Measurements from ENCODE around the gene ARHGEF6. TPM values are rescaled to one million over a fixed set of nuclear protein-coding genes. Genes with fewer than 3 reads are reported as not detected.
A peak's percentile ranks its signal among the peaks of the same experiment; 100 is the strongest.

ARHGEF6 gene
- total RNA-seq, 1 experiment from 2014 or later: 0.35 TPM

DNA sequence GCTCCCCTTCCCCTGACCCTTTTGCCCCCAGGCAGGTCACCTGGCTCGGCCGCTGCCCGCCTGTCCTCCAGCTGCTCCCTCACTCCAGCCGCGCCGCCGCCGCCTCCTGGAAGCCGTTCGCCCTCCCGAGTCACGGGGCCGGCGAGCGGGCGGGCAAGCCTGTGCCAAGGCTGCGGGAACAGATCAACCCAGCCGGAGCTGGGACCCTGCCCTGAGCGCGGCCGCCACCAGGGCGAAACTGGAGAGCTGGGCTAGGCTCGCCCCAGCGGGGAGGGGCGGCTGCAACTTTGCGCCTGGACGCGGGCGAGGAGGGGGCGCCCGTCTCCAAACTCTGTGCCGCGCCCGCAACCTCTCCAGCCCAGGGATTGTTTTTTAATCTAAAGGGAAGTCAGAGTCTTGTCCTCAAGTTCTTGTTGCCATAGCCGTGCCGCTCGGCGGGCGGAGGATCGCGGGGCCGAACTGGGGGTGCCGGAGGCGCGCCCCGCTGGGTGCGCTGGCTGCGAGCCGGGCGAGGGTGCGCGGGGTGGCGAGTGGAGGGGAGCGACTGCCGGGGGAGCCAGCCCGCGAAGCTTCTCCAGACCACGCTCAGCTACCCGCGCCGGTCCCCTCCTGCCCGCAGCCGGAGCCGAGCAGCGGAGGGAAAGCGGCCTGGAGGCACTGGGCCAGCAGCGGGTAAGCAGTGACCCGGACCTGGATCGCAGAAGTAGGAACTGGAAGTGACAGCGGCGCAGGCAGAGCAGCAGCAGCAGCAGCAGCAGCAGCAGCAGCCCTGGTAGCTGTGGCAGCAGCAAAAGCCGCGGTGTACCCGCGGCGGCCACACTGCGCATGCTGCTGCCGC, 13.4 kb downstream of the ARHGEF6 start:
- intact Hi-C loops (cut with micrococcal nuclease): no loop called here
- peaks cover 5% of the 10 kb centered on the region for H3K4me1 Mint-ChIP-seq (ENCODE audit: insufficient read depth, unreplicated experiment)
- no peaks in the 10 kb centered on the region for H3K27me3 Mint-ChIP-seq (ENCODE audit: insufficient read depth, unreplicated experiment)
- BruUV-seq (replicated peaks): no TSS peak
- peak overlapping the region; percentile 64 for H3K4me3 Mint-ChIP-seq (ENCODE audit: unreplicated experiment)
- no peaks in the 10 kb centered on the region for H3K36me3 Mint-ChIP-seq (ENCODE audit: insufficient read depth, unreplicated experiment)
- peak; percentile 31 for DNase-seq (ENCODE audit: unreplicated experiment)
- H3K9me3 Mint-ChIP-seq (ENCODE audit: unreplicated experiment): no peaks in the 10 kb centered on the region
- POLR2A ChIA-PET: interaction anchor here (0.6 to 1.3 kb wide), 2 partner anchors 26 to 113 kb away, joined by 3 read pairs; partner anchors contain the start of gene RBMX
- TF ChIP-seq, protein P1, sequence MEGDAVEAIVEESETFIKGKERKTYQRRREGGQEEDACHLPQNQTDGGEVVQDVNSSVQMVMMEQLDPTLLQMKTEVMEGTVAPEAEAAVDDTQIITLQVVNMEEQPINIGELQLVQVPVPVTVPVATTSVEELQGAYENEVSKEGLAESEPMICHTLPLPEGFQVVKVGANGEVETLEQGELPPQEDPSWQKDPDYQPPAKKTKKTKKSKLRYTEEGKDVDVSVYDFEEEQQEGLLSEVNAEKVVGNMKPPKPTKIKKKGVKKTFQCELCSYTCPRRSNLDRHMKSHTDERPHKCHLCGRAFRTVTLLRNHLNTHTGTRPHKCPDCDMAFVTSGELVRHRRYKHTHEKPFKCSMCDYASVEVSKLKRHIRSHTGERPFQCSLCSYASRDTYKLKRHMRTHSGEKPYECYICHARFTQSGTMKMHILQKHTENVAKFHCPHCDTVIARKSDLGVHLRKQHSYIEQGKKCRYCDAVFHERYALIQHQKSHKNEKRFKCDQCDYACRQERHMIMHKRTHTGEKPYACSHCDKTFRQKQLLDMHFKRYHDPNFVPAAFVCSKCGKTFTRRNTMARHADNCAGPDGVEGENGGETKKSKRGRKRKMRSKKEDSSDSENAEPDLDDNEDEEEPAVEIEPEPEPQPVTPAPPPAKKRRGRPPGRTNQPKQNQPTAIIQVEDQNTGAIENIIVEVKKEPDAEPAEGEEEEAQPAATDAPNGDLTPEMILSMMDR (IDR thresholded peaks at IDR 0.05; ENCODE audit: unreplicated experiment): no peak
- no peak overlapping the region for H3K27ac Mint-ChIP-seq (ENCODE audit: low read depth, unreplicated experiment)
- CTCF ChIA-PET: interaction anchor here (1.3 kb wide), 1 partner anchor 159 kb away, joined by 3 read pairs; no protein-coding TSS in a partner anchor

- ChIA-PET CTCF (interaction anchor here (1.3 kb wide), 1 partner anchor 158 kb away, joined by 3 read pairs; no protein-coding TSS in a partner anchor), POLR2A (interaction anchor here (0.6 to 1.3 kb wide), 2 partner anchors 25 to 114 kb away, joined by 3 read pairs; partner anchors contain the start of gene RBMX)
Observed at GRCh38 chrX:136766785-136767103, 14.0 kb downstream of the ARHGEF6 start.

DNA sequence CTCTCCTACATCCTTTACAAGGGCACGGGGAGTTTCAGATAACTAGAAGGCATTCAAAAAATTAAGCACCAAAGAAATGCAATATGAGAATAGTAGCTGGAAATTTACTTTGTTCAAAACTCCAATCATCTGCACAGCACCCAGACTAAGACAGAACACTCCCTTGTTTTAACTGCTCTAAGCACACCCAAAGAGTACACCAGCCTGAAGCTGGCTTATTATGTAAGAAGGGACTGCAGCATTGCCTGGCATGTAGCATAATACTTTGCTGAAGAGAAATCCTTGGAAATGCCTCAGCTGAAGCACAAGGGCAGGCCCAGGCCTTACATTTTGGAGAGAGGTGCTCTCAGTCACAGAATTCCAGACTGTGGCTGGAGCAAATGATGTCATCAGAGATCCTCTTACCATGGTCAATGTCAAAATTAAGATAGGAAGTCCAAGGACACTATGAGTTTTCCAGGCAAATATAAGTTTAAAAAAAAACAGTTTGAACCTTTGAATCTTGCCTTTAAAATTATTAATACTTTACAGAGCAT, 14.8 kb downstream of the ARHGEF6 start:
- intact Hi-C loops (cut with micrococcal nuclease): no loop called here
- no peaks in the 10 kb centered on the region for H3K9me3 Mint-ChIP-seq (ENCODE audit: unreplicated experiment)

More at GRCh38 chrX:136766785-136767103, 14.0 kb downstream of the ARHGEF6 start:
- Mint-ChIP-seq H3K27me3 (ENCODE audit: insufficient read depth, unreplicated experiment) (no peaks in the 10 kb centered on the region), H3K27ac (ENCODE audit: low read depth, unreplicated experiment) (no peak overlapping the region), H3K36me3 (ENCODE audit: insufficient read depth, unreplicated experiment) (no peaks in the 10 kb centered on the region), H3K4me3 (ENCODE audit: unreplicated experiment) (peak overlapping the region; percentile 64), H3K4me1 (ENCODE audit: insufficient read depth, unreplicated experiment) (peaks cover 5% of the 10 kb centered on the region), H3K9me3 (ENCODE audit: unreplicated experiment) (no peaks in the 10 kb centered on the region)
- no peak for DNase-seq (ENCODE audit: unreplicated experiment)
- TF ChIP-seq, protein P1 (IDR thresholded peaks at IDR 0.05; ENCODE audit: unreplicated experiment): no peak
- BruUV-seq (replicated peaks): no TSS peak
- intact Hi-C loops (cut with micrococcal nuclease): no loop called here

GRCh38 chrX:136764206-136764605, 16.5 kb downstream of the ARHGEF6 start:
- TF ChIP-seq, protein P1 (IDR thresholded peaks at IDR 0.05; ENCODE audit: unreplicated experiment): no peak
- Mint-ChIP-seq H3K27ac (ENCODE audit: low read depth, unreplicated experiment) (no peak overlapping the region), H3K9me3 (ENCODE audit: unreplicated experiment) (no peaks in the 10 kb centered on the region), H3K4me1 (ENCODE audit: insufficient read depth, unreplicated experiment) (peaks cover 5% of the 10 kb centered on the region), H3K4me3 (ENCODE audit: unreplicated experiment) (no peak overlapping the region), H3K36me3 (ENCODE audit: insufficient read depth, unreplicated experiment) (no peaks in the 10 kb centered on the region), H3K27me3 (ENCODE audit: insufficient read depth, unreplicated experiment) (no peaks in the 10 kb centered on the region)
- ChIA-PET CTCF (interaction anchor here (0.7 kb wide), 1 partner anchor 19 kb away, joined by 4 read pairs; no protein-coding TSS in a partner anchor), POLR2A (no interaction called here)
- intact Hi-C loops (cut with micrococcal nuclease): no loop called here
- DNase-seq (ENCODE audit: unreplicated experiment): no peak
- BruUV-seq (replicated peaks): no TSS peak

More for the DNA sequence above, 14.8 kb downstream of the ARHGEF6 start:
- peaks cover 5% of the 10 kb centered on the region for H3K4me1 Mint-ChIP-seq (ENCODE audit: insufficient read depth, unreplicated experiment)
- no peak overlapping the region for H3K27ac Mint-ChIP-seq (ENCODE audit: low read depth, unreplicated experiment)
- no peaks in the 10 kb centered on the region for H3K27me3 Mint-ChIP-seq (ENCODE audit: insufficient read depth, unreplicated experiment)
- DNase-seq (ENCODE audit: unreplicated experiment): no peak
- CTCF ChIA-PET: no interaction called here
- H3K4me3 Mint-ChIP-seq (ENCODE audit: unreplicated experiment): no peak overlapping the region
- TF ChIP-seq, protein P1 (IDR thresholded peaks at IDR 0.05; ENCODE audit: unreplicated experiment): no peak
- POLR2A ChIA-PET: interaction anchor here (0.6 to 1.3 kb wide), 3 partner anchors 25 to 115 kb away, joined by 3 read pairs; partner anchors contain the start of gene RBMX
- no peaks in the 10 kb centered on the region for H3K36me3 Mint-ChIP-seq (ENCODE audit: insufficient read depth, unreplicated experiment)
- no TSS peak for BruUV-seq (replicated peaks)

Data from MCF 10A (cell line).